GM10847 (cell line): ENCODE results near the gene ANXA6.

Experiments
- POLR2A ChIP-seq: IDR thresholded peaks from 2 replicates; pipeline ENCODE4 v1.6.1; 2011; ENCODE audit not compliant: insufficient read length; ENCODE audit errors: extremely low read depth

ANXA6 gene

DNA sequence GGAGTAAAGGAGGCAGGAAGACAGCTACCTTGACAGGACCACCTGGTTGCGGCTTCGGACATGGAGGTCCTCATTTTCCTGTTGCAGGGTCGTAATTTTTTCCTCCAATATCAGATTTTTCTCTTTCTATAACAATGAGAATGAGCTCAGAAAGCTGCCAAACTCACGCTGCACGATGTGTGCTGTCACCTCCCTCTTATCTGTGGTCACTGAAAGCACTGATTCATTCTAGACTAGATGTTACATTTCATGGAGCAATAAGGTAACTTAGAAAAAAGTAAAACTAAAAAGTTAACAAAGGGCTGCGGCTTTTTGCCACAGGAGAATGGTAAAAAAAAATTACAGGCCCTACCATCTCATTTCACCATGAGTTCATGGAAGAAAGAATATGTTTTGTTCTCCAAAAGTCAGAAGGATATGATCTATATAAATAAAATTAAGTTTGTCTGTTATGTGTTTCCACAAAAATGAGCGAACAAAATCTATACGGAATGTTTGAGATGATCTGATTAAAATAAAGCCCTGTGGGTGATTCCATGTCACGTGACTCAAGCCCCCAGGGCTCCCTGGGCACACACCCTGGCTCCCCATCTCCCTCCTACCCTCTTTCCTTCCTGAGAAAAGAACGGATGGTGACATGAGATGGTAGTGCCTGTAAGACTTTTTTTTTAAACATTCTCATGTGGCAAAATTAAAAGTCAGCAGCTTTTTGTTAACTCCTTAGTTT is 26.9 kb upstream of the ANXA6 start:
- no peak for TF ChIP-seq POLR2A

DNA sequence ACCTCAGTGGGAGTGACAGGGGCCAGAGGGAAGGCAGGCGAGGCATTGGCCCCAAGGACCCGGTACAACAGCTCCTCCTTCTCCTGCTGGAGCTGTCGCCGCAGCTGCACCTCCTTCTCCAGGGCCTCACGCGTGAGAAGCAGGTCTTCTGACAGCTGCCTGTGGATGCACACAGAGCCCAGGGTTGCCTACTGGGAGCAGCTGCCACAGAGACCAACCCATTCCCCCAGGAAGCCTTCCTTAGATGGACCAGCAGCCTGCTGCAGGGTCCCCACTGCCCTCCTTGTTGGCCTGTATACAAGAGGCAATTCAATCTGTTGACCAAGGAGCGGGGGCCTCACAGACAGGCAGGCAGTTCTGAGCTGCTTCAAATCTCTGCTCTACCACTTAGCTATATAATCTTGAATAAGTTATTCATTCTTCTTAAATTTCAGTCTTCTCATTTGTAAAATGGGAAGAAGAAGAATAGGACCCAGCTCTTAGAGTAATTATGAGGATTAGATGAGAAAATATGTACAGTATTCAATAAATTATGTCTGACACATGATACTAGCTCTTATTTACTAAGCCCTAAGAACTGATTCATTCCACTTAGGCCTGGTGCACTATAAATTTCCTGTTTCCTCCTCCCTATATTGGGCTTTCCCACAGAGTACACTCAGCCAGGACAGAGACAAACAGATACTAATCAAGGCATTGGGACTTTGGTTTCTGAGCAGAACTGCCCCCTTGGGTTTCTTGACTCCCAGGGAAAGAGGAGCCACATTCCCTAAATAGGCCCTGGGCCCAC is 26.1 kb upstream of the ANXA6 start:
- no peak for TF ChIP-seq POLR2A

DNA sequence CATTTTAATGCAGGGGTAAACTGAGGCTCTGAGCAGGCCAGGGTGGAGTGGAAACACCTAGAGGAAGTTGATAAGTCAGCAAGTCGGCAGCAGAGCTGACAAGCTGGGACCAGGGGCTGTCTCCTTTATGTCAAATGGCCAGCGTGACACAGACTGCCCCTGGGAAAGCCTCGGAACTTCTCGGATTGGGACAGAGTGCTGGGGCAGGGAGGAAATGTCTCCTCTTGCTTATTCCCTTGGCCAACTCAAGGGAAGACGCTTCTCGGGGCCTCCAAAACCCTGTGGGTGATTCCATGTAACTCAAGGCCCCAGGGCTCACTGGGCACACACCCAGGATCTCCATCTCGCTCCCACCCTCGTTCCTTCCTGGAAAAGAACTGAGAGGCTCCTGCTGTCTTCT is 25.4 kb upstream of the ANXA6 start:
- TF ChIP-seq POLR2A: no peak

DNA sequence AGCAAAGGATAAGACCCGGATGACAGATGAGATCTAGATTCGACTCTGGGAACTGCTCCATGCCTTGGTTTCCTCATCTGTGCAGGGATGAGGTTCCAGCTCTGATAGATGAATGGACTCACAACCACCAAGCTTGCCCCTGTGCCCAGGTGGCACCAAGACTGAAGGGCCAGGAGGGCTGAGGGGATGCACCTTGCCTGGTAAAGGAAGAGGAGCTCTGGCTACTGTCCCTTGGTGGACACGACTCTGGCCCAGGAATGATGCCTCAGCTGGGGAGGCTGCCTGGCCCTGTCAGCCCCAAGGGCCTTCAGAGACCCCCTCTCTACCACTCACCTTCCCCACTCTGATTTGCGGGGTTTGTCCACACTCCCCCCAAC is 24.9 kb upstream of the ANXA6 start:
- TF ChIP-seq POLR2A: no peak

DNA sequence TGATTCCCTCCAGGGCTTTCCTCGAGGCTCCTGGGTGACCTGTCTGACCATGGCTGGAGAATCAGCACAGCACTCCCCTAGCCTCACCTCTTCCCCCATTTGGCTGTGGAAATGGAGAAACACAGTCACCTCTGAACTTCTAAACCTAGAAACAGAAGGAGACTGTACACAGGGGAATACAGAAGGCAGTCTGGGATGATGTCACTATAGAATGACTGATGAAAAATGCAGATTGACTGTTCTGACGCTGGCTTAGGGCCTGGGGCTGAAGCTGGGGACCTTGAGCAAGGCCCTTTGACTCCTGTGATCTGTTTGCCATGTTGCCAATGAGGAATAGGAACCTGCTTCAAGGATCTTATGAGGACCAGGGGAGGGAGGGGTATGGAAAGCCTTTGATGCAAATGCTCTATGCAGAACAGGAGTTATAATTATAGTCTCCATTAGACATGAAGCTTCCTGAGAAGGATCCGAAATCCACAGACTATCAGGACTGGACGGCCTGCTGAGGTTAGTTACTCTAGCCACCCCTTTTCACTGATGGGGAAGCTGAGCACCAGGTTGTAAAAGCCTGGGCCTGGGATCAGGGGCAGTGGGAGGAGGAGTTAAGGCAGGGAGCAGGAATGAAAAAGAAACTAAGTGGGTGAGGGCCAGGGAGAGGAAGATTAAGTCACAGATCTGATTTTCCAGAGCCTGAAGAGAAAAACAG is 24.4 kb upstream of the ANXA6 start:
- TF ChIP-seq POLR2A: no peak

DNA sequence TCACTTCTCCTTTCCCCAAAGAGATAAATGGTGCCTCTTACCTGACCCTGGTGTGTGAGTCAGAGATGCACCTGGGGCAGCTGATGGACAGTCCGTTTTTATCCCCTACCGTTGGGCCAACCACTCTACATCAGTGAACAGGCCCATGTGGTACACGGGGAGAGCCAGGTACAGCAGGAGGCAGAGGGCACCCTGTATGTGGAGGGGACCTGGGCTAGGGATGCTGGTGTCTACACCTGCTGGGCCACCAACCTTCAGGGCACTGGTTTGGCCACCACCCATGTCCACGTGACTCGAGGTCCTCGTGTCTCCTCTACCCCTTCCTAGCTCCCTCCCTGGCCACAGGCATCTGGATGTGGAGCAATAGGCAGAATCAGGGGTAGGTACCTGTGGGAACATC is 22.7 kb upstream of the ANXA6 start:
- no peak for TF ChIP-seq POLR2A

DNA sequence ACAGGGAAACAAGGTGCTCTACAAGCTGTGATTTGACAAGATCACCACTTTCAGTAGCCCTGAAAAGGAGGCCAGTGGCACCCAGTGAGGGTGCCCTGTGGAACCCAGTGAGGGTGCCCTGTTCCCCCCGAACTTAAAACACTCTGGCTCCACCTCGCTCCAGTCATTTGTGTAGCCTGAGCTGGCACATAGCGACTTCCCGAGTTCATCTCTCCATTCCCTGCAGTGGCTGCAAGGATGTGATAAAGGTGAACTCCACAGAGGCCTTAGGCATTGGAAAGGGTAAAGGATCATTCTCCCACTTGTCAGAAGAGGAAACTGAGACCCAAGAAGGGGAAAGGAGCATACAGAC is 21.9 kb upstream of the ANXA6 start:
- no peak for TF ChIP-seq POLR2A

DNA sequence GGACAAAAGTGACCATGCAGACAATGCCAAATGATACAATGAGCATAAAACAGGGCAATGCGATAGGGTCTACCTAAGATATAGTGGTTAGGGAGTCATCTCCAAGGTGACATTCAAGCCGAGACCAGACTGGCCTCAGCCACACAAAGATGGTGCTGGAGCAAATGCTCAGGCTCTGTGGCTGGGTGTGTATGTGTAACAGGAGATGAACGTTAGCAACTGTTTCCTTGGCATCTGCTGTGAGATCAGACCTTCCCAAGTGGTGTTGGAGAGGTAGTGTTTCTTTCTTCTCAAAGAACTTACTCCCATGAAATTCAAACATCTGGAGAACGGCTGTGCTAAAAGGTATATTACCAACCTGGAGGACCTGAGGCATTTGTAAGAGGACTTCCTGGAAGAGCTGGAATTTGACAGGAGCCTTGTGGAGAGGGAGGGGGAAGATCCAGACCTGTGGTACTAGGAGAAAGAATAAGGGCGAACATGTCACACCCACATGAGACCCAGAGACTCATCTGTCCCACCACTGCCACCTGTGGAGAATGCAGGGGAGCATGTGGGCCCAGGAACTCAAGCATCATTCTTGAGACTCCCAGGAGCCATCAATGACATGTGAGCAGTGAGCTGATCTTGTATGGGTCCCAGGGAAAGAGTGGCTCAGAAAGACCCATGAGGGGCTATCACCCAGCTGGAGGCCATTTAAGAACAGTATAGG is 21.4 kb upstream of the ANXA6 start:
- TF ChIP-seq POLR2A: no peak

DNA sequence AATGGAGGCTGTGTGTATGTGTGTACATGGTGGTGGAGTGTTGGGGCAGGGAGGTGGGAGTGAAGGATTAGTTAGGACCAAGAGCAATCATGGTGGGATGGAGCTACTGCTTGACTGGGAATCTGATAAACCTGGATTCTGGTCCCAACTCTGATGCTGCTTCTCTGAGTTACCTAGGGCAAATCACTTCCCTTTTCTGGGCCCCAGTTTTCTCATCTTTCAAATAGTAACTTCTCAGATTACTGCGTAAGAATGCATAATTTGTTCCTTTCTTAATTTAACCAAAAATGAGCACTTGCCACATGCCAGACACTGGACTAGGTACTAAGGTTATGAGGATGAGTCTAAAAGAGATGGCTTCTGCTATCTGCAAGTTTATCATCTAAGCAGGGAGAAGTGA is 20.8 kb upstream of the ANXA6 start:
- TF ChIP-seq POLR2A: no peak

DNA sequence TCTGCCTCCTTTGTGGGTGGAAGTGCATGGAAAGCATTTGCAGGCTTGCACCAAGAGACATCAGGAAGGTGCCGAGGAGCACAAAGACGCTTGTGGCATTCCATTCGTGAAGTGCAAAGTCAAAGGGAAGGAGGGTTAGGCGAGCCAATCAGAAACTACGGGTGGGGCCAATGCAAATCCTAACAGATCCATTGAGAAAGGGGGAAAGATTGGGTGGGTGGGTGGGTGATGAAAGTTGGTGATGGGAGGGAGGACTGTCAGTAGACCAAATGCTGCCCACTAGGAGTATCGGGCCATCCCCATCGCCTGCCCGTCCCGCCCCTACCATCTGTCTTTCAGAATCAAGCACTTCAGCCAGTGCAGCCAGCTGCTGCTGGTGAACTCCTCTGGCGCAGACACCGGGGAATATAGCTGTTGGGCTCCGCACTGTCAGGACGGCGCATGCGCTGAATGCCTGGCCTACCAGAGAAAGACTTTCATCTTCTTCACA is 17.1 kb upstream of the ANXA6 start:
- TF ChIP-seq POLR2A: no peak

DNA sequence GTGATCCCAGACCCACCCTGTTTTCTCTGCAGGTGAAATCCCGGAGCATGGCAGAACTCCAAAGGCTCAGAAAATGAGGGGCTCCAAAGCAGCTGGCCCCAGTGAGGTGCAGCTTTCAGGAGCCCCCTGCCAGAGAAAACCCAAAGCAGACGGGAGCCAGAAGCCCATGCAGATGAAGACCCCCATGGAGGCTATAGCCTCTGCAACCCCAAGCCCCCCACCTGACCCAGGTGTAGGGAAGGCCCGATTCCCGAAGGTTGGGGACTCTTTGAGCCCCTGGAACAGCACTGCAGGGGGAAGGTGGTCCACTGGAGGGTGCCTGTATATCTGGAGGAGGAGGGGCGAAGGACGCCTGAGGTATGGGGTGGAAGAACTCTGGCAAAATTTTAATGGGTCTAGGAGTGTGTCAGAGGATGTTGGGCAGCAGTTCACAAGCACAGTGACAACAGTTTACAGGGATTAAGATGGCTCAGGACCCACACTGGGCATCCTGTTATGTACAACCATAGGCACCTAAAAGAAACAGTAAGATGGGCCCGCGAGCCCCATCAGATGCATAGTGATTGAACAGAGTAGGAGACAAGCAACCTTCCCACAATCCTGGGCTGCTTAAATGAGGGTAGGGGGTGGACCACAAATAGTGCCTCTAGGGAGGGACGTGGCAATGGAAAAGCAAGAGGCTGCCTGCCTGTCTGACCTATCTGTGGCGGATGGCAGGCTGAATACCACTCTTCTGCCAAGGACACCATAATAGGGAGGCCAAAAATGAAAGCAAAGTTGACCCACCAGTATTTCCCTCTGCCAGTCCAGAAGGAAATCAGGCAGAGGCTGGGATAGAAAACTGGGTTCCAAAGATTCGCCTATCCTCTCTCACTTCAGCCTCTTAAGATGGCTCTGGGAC is 16.4 kb upstream of the ANXA6 start:
- TF ChIP-seq POLR2A: no peak

DNA sequence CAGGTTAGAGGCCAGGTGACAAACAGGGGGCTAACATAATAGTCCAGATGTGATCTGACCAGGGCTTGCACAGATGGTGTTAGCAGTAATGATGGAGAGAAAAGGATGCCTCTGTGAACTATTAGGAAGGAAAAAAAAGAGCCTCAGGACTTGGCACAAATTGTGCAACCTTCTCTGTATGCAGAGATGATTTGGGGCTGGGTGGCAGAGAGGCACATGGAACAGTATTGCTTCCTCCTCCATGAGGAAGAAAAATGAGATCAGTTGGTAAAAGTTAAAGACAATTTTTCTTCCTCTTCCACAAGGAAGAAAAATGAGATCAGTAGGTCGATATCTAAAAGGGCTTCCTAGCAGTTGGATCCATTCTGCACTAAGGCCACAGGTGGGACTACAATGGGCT is 13.9 kb upstream of the ANXA6 start:
- TF ChIP-seq POLR2A: no peak

DNA sequence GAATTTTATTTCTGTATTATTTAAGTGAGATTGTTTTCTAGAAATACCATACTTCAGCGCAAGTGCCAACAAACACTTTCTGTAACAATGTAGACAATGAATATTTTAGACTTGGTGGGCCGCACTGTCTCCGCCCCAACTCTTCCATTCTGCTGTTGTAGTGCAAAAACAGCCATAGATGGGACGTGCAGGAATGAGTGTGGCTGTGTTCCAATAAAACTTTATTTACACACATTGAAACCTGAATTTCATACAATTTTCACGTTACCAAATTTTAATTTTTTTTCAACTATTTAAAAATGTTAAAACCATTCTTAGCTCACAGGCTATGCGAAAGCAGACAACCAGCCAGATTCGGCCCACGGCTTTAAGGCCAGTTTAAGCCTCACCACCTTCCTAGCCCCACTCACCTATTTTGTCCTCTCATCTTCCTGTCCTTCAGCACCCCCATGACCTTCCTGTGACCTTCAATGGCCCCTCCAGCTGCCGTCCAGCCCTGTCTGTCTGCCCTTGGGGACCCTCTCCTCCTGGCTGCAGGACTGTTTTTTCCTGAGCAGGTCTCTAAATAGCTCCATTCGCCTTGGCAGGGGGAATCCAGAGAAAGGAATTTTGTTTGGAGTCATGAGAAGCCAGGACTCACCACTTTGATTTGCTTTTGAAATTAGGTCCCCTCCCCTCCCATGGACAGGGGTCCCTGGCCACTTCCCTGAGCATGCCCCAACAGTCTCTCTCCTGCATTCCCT is 11.2 kb upstream of the ANXA6 start:
- TF ChIP-seq POLR2A: no peak

DNA sequence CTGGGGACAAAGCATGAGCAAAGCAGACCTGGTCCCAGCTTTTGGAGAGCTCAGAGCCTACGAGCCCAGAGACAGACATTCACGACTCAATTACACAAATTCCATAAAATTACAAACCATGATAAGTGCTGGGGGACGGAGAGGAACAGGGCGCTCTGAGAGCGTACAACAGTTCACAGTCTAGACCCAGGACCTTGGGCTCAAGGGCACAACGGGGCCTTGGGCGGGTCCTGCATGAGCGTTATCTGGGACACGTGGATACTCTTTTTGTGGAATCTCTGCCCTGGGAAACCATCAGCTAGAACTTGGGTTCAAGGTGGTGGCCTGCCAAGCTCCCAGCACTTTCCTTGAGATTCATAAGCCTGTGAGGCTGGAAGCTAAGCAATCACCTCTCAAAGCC is 9.4 kb upstream of the ANXA6 start:
- no peak for TF ChIP-seq POLR2A
